Testis (tissue), 2 donors: Measurements from ENCODE around the gene GNAO1.

Source experiments
- POLR2A ChIP-seq: fragments of 450-650 bp; IDR thresholded peaks from one replicate; pipeline ENCODE4 v1.6.1; 2017; ENCODE audit warnings: antibody characterized with exemption, mild to moderate bottlenecking, moderate library complexity
- TF ChIP-seq, protein P1 (sequence below), 3 experiments: fragments of 450-650 bp in 2 of 3; fragments of 200-600 bp in 1 of 3; sonication (generic) in 1 of 3; IDR thresholded peaks; one replicate each; pipeline ENCODE4 v1.5.1; 2016 to 2019; ENCODE audit warnings: antibody characterized with exemption in 3 of 3, mild to moderate bottlenecking in 2 of 3, moderate library complexity in 1 of 3

DNA sequence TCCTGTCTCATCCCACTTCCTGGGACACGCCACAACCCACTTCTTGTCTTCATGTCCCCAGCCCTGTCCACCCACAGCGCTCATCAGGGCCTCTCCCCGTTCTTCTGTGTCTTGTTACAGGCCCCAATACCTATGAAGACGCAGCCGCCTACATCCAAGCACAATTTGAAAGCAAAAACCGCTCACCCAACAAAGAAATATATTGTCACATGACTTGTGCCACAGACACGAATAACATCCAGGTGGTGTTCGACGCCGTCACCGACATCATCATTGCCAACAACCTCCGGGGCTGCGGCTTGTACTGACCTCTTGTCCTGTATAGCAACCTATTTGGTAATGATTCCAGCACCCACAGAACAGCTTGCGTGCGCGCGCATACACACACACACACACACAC is 163.5 kb downstream of the GNAO1 start:
- TF ChIP-seq, protein P1, sequence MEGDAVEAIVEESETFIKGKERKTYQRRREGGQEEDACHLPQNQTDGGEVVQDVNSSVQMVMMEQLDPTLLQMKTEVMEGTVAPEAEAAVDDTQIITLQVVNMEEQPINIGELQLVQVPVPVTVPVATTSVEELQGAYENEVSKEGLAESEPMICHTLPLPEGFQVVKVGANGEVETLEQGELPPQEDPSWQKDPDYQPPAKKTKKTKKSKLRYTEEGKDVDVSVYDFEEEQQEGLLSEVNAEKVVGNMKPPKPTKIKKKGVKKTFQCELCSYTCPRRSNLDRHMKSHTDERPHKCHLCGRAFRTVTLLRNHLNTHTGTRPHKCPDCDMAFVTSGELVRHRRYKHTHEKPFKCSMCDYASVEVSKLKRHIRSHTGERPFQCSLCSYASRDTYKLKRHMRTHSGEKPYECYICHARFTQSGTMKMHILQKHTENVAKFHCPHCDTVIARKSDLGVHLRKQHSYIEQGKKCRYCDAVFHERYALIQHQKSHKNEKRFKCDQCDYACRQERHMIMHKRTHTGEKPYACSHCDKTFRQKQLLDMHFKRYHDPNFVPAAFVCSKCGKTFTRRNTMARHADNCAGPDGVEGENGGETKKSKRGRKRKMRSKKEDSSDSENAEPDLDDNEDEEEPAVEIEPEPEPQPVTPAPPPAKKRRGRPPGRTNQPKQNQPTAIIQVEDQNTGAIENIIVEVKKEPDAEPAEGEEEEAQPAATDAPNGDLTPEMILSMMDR (IDR thresholded peaks at IDR 0.05), result no peak
- TF ChIP-seq POLR2A, result no peak
